Trophoblast cell (in vitro differentiated cells and primary cell): ENCODE measurements around the gene KLF6.

Experiments
- DNase-seq, 2 donors: peaks; one replicate each; pipeline ENCODE4 v3.0.0-alpha.2; 2016
- H2AFZ ChIP-seq: 2 replicates; pipeline ENCODE4 v1.6.1; 2013; ENCODE audit warnings: low read length, moderate library complexity, mild to moderate bottlenecking; ENCODE audit not compliant: insufficient read depth, poor library complexity
- H2AK5ac ChIP-seq: 2 replicates; pipeline ENCODE4 v1.6.1; 2013; ENCODE audit warnings: mild to moderate bottlenecking, low read length
- H2BK120ac ChIP-seq: 2 replicates; pipeline ENCODE4 v1.6.1; 2013; ENCODE audit warnings: low read length, mild to moderate bottlenecking, moderate library complexity; ENCODE audit not compliant: insufficient read depth, poor library complexity
- H2BK12ac ChIP-seq: 2 replicates; pipeline ENCODE4 v1.6.1; 2013; ENCODE audit warnings: mild to moderate bottlenecking, low read length, moderate library complexity
- H2BK5ac ChIP-seq: 2 replicates; pipeline ENCODE4 v1.6.1; 2013; ENCODE audit warnings: low read length, low read depth, moderate library complexity, mild to moderate bottlenecking; ENCODE audit not compliant: poor library complexity
- H3K14ac ChIP-seq: 2 replicates; pipeline ENCODE4 v1.6.1; 2013; ENCODE audit warnings: mild to moderate bottlenecking, low read length
- H3K18ac ChIP-seq: 2 replicates; pipeline ENCODE4 v1.6.1; 2013; ENCODE audit warnings: mild to moderate bottlenecking, low read length
- H3K23ac ChIP-seq: 2 replicates; pipeline ENCODE4 v1.6.1; 2013; ENCODE audit warnings: low read length
- H3K27ac ChIP-seq: 2 replicates; pipeline ENCODE4 v1.5.1; 2013; ENCODE audit warnings: low read depth, mild to moderate bottlenecking, inconsistent platforms, low read length, moderate library complexity
- H3K27me3 ChIP-seq: 2 replicates; pipeline ENCODE4 v1.6.1; 2013; ENCODE audit warnings: inconsistent platforms, mild to moderate bottlenecking, low read length, moderate library complexity; ENCODE audit not compliant: insufficient read depth
- H3K36me3 ChIP-seq, 2 experiments: 1 replicate in 1 of 2; 2 replicates in 1 of 2; pipeline ENCODE4 v1.6.1; 2013; ENCODE audit warnings: low read length in 2 of 2, mild to moderate bottlenecking in 2 of 2, moderate library complexity in 1 of 2; ENCODE audit not compliant: insufficient read depth in 2 of 2, control insufficient read depth in 1 of 2
- H3K4ac ChIP-seq: 2 replicates; pipeline ENCODE4 v1.6.1; 2013; ENCODE audit warnings: low read depth, mild to moderate bottlenecking, low read length, moderate library complexity
- H3K4me1 ChIP-seq, 2 experiments: 1 replicate in 1 of 2; 2 replicates in 1 of 2; pipeline ENCODE4 v1.6.1; 2013; ENCODE audit warnings: low read length in 2 of 2, mild to moderate bottlenecking in 2 of 2, moderate library complexity in 1 of 2; ENCODE audit not compliant: insufficient read depth in 2 of 2, control insufficient read depth in 1 of 2
- H3K4me2 ChIP-seq: 2 replicates; pipeline ENCODE4 v1.6.1; 2013; ENCODE audit warnings: inconsistent platforms, mild to moderate bottlenecking, low read length, moderate library complexity
- H3K4me3 ChIP-seq: 2 replicates; pipeline ENCODE4 v1.5.1; 2013; ENCODE audit warnings: mild to moderate bottlenecking, low read depth, low read length, inconsistent platforms
- H3K79me1 ChIP-seq: one replicate; pipeline ENCODE4 v1.6.1; 2013; ENCODE audit warnings: low read length
- H3K79me2 ChIP-seq: 2 replicates; pipeline ENCODE4 v1.6.1; 2013; ENCODE audit warnings: low read length, mild to moderate bottlenecking; ENCODE audit not compliant: control insufficient read depth, insufficient read depth, poor library complexity
- H3K9ac ChIP-seq: 2 replicates; pipeline ENCODE4 v1.6.1; 2013; ENCODE audit warnings: mild to moderate bottlenecking, low read length
- H3K9me3 ChIP-seq: 2 replicates; pipeline ENCODE4 v1.6.1; 2013; ENCODE audit warnings: low read depth, mild to moderate bottlenecking, control low read depth, inconsistent platforms, low read length; ENCODE audit not compliant: insufficient read depth
- H4K12ac ChIP-seq: 2 replicates; pipeline ENCODE4 v1.6.1; 2013; ENCODE audit warnings: low read depth, mild to moderate bottlenecking, low read length, moderate library complexity
- H4K8ac ChIP-seq: 2 replicates; pipeline ENCODE4 v1.6.1; 2013; ENCODE audit warnings: low read depth, mild to moderate bottlenecking, low read length, moderate library complexity
- H4K91ac ChIP-seq: one replicate; pipeline ENCODE4 v1.6.1; 2013; ENCODE audit warnings: low read depth, mild to moderate bottlenecking, low read length, moderate library complexity
- WGBS: extraction: QIAGEN DNeasy Blood & Tissue Kit; methylation state at CpG from one replicate; pipeline ENCODE4 v1.1.7; 2013; ENCODE audit warnings: missing lambda C conversion rate; ENCODE audit not compliant: insufficient read length, insufficient coverage; ENCODE audit errors: extremely low coverage; 5-methylcytosine and 5-hydroxymethylcytosine counted together

The KLF6 gene

DNA sequence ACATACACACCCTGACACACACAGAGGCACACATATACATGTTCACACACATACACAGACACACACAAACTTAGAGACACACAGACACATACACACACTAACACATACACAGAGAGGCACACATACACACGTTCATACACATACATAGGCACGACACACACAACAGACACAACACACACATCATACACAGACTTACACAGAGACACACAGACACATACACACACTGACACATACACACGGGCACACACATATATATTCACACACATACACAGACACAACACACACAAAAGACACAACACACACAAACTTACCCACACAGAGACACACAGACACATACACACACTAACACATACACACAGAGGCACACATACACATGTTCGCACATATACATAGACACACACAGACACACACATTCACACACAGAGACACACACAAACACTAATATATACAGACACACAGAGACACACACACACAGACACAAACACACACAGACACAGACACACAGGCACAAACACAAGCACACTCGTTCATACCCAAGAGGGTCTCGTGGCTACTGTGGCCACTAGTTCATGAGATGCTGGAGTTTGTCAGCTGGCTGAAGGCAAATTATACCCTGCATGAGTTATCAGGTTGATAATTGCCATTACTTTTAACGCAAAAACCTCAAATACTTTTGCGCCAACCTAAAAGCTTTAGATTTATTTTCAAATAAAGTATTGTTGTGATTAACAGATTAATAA is 17.7 kb upstream of the KLF6 start:
- peak overlapping the region; percentile 16 for H3K14ac ChIP-seq
- no peak for DNase-seq
- H3K4ac ChIP-seq, result no peak overlapping the region
- no peaks in the 10 kb centered on the region for H3K27me3 ChIP-seq
- no peak overlapping the region for H2AFZ ChIP-seq
- H2BK120ac ChIP-seq, result peak overlapping the region; percentile 17
- peak overlapping the region; percentile 45 for H2AK5ac ChIP-seq
- no peak overlapping the region for H3K4me3 ChIP-seq
- no CpG with 5 or more reads among the region's 8 CpGs for WGBS
- H3K23ac ChIP-seq, result peak overlapping the region; percentile 14
- H2BK5ac ChIP-seq, result no peak overlapping the region
- H3K4me2 ChIP-seq, result no peak overlapping the region
- H3K27ac ChIP-seq, result no peak overlapping the region
- H3K9ac ChIP-seq, result no peak overlapping the region
- H4K12ac ChIP-seq, result no peak overlapping the region
- H4K8ac ChIP-seq, result no peak overlapping the region
- H2BK12ac ChIP-seq, result peak overlapping the region; percentile 37
- H3K36me3 ChIP-seq, result no peaks in the 10 kb centered on the region
- peaks cover 35% of the 10 kb centered on the region for H3K79me1 ChIP-seq
- H3K4me1 ChIP-seq, result peaks cover 15 to 21% of the 10 kb centered on the region in 2 experiments
- H4K91ac ChIP-seq, result peak overlapping the region; percentile 1
- H3K18ac ChIP-seq, result peak overlapping the region; percentile 4
- no peaks in the 10 kb centered on the region for H3K9me3 ChIP-seq
- H3K79me2 ChIP-seq, result peaks cover 3% of the 10 kb centered on the region

DNA sequence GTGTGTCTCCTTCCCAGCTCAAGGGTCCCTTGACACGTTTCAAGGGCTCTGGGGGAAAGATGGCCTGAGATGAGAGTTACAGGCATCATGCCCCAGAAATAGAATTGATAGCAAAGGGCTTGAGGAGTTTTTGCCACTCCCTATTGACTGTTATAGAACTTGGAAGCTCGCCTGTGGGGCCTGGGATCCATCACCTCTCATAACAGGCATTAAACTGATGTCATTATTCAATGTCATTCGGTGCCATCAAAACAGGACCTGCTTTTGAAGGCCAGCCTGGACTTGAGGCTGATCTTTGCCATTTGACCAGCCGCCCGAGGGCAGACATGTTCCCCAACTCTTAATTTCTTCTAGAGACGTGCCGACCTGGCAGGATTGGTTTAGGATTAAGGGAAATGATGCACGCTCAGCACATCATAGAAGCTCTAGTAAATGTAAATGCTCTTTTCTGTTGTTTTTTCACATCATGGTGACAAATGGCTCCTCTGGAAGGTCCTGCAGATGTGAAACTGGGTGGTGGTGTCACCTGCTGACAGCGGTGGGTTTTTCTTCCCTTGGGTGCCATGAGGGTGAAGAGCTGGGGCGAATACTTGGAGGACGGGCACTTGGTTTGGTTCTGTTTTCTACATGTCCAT is 16.7 kb upstream of the KLF6 start:
- Histone ChIP-seq H3K9me3 (no peaks in the 10 kb centered on the region), H4K8ac (no peak overlapping the region), H2AFZ (no peak overlapping the region), H3K14ac (peak overlapping the region; percentile 67), H3K4me1 (peaks cover 5 to 12% of the 10 kb centered on the region in 2 experiments), H3K4ac (no peak overlapping the region), H2BK5ac (no peak overlapping the region), H3K36me3 (no peaks in the 10 kb centered on the region), H3K4me3 (no peak overlapping the region), H2BK120ac (peak overlapping the region; percentile 17), H2BK12ac (peak overlapping the region; percentile 77), H3K23ac (no peak overlapping the region), H4K91ac (peak overlapping the region; percentile 29), H3K18ac (no peak overlapping the region), H3K79me2 (peaks cover 2% of the 10 kb centered on the region), H3K4me2 (no peak overlapping the region), H2AK5ac (peak overlapping the region; percentile 49), H3K27ac (no peak overlapping the region), H3K79me1 (peaks cover 24% of the 10 kb centered on the region), H3K27me3 (no peaks in the 10 kb centered on the region), H4K12ac (no peak overlapping the region), H3K9ac (no peak overlapping the region)
- WGBS, result no CpG with 5 or more reads among the region's 11 CpGs
- DNase-seq, result no peak

DNA sequence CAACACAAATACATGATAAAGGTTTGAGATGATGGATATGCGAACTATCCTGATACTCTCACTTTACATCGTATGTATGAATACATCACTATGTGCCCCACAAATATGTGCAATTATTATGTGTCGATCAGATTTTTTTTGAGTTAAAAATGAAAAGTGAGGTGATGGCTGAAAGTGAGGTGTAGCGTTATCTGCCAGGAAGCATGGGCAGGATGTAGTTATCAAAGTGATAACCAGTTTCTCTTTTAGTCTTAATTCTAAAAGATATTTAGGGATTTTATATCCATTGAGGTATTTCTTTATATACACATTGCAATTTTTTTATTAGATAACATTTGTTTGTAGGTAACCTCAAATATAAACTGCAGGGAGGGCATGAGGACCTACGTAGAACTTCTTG is 15.6 kb upstream of the KLF6 start:
- H3K4me2 ChIP-seq, result no peak overlapping the region
- no peak overlapping the region for H2AK5ac ChIP-seq
- H4K91ac ChIP-seq, result no peak overlapping the region
- no peak overlapping the region for H3K14ac ChIP-seq
- no peak overlapping the region for H3K9ac ChIP-seq
- H3K4ac ChIP-seq, result no peak overlapping the region
- H2BK5ac ChIP-seq, result no peak overlapping the region
- no peak overlapping the region for H4K8ac ChIP-seq
- no peaks in the 10 kb centered on the region for H3K27me3 ChIP-seq
- H3K23ac ChIP-seq, result no peak overlapping the region
- no peak overlapping the region for H4K12ac ChIP-seq
- H2BK120ac ChIP-seq, result no peak overlapping the region
- H3K18ac ChIP-seq, result no peak overlapping the region
- H3K4me3 ChIP-seq, result no peak overlapping the region
- DNase-seq, result no peak
- H2BK12ac ChIP-seq, result no peak overlapping the region
- H3K9me3 ChIP-seq, result no peaks in the 10 kb centered on the region
- no peak overlapping the region for H2AFZ ChIP-seq
- H3K36me3 ChIP-seq, result no peaks in the 10 kb centered on the region
- H3K79me1 ChIP-seq, result peaks cover 22% of the 10 kb centered on the region
- H3K27ac ChIP-seq, result no peak overlapping the region
- WGBS, result no CpG with 5 or more reads among the region's 5 CpGs
- H3K4me1 ChIP-seq, result peaks cover 3 to 7% of the 10 kb centered on the region in 2 experiments
- H3K79me2 ChIP-seq, result peaks cover 2% of the 10 kb centered on the region

DNA sequence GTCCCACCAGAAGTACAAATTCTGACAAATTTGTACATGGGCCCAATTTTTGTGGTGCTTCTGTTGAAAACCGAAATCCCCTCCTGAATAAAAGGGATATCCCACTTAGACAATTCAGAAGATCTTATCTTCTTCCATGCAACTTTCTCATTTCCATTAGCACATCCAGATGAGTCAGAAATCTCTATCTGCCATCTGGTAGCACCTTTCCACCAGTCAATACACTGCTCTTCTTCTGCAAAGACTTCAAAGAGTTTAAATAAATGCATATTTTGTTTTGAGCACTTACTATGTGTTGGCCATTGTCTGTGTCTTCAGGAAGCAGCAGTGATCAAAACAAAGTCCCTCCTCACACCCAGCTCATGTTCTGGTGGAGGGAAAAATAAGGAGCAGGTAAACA is 12.7 kb upstream of the KLF6 start:
- H3K9me3 ChIP-seq, result no peaks in the 10 kb centered on the region
- peak in 1 of 2 donors; percentile 24 for DNase-seq
- H4K12ac ChIP-seq, result no peak overlapping the region
- H3K18ac ChIP-seq, result no peak overlapping the region
- no peak overlapping the region for H3K4me3 ChIP-seq
- no peak overlapping the region for H3K23ac ChIP-seq
- H4K91ac ChIP-seq, result no peak overlapping the region
- H3K36me3 ChIP-seq, result no peaks in the 10 kb centered on the region
- no peak overlapping the region for H3K14ac ChIP-seq
- no peak overlapping the region for H4K8ac ChIP-seq
- H3K4me2 ChIP-seq, result no peak overlapping the region
- WGBS, result no CpG with 5 or more reads among the region's 1 CpG
- H2BK5ac ChIP-seq, result no peak overlapping the region
- no peaks in the 10 kb centered on the region for H3K27me3 ChIP-seq
- H3K4me1 ChIP-seq, result peaks cover 0 to 2% of the 10 kb centered on the region in 2 experiments
- H3K79me2 ChIP-seq, result no peaks in the 10 kb centered on the region
- H2AK5ac ChIP-seq, result no peak overlapping the region
- no peak overlapping the region for H2BK120ac ChIP-seq
- H3K79me1 ChIP-seq, result peaks cover 14% of the 10 kb centered on the region
- H3K4ac ChIP-seq, result no peak overlapping the region
- H3K9ac ChIP-seq, result no peak overlapping the region
- H2AFZ ChIP-seq, result no peak overlapping the region
- no peak overlapping the region for H3K27ac ChIP-seq
- H2BK12ac ChIP-seq, result no peak overlapping the region
